PC-3 (cell line): Measurements from ENCODE around the gene EIF4G1. TPM values are rescaled to one million over a fixed set of nuclear protein-coding genes. Genes with fewer than 3 reads are reported as not detected.

Experiments used
- ATAC-seq: fragments of 200-7000 bp; cut with Tn5 transposase; 2 replicates; pipeline ENCODE4 v1.9.1; 2020; ENCODE audit warnings: mild to moderate bottlenecking, moderate library complexity
- BruUV-seq: library from RNA; stranded (reverse); fragments of 400-500 nt; replicated peaks from 2 replicates; lab custom pipeline; 2021; lab: Mats Ljungman, UMichigan
- CTCF ChIA-PET: fragments of 300-600 bp; sonication (Branson Sonifier 250); formaldehyde crosslinking; loops from one replicate; lab custom pipeline; 2022; ENCODE audit warnings: antibody characterized with exemption; lab: Charles Lee
- POLR2A ChIA-PET: fragments of 300-600 bp; sonication (Branson Sonifier 250); formaldehyde crosslinking; loops from one replicate; lab custom pipeline; 2022; ENCODE audit warnings: antibody characterized with exemption; ENCODE audit not compliant: unreplicated experiment; lab: Charles Lee
- DNase-seq: peaks from one replicate; pipeline ENCODE4 v3.0.0-alpha.2; 2015
- H2AFZ ChIP-seq: fragments of 300-600 bp; sonication (generic); 2 replicates; pipeline ENCODE4 v1.6.0; 2016; ENCODE audit warnings: antibody characterized with exemption, low read length
- H3F3A ChIP-seq: fragments of 300-600 bp; sonication (generic); one replicate; pipeline ENCODE4 v1.6.0; 2017; ENCODE audit warnings: antibody characterized with exemption, low read length, control low read depth, mild to moderate bottlenecking; ENCODE audit not compliant: unreplicated experiment
- H3K27ac ChIP-seq: fragments of 300-600 bp; sonication (generic); 2 replicates; pipeline ENCODE4 v1.5.1; 2016; ENCODE audit warnings: mild to moderate bottlenecking, low read length
- H3K27me3 ChIP-seq: fragments of 300-600 bp; sonication (generic); 2 replicates; pipeline ENCODE4 v1.6.1; 2016; ENCODE audit warnings: low read length, mixed read lengths
- H3K36me3 ChIP-seq: fragments of 300-600 bp; sonication (generic); 2 replicates; pipeline ENCODE4 v1.6.1; 2016; ENCODE audit warnings: low read depth, mixed run types, low read length, mixed read lengths
- H3K4me1 ChIP-seq: fragments of 300-600 bp; sonication (generic); 2 replicates; pipeline ENCODE4 v1.5.1; 2016; ENCODE audit warnings: low read length; ENCODE audit not compliant: insufficient read depth
- H3K4me2 ChIP-seq: fragments of 300-600 bp; sonication (generic); 2 replicates; pipeline ENCODE4 v1.6.0; 2016; ENCODE audit warnings: low read length
- H3K4me3 ChIP-seq: fragments of 300-600 bp; sonication (generic); 2 replicates; pipeline ENCODE4 v1.5.1; 2016; ENCODE audit warnings: mild to moderate bottlenecking, low read length, mixed read lengths
- H3K79me2 ChIP-seq: fragments of 300-600 bp; sonication (generic); 2 replicates; pipeline ENCODE4 v1.6.1; 2017; ENCODE audit warnings: low read length, mixed read lengths
- H3K9ac ChIP-seq: fragments of 300-600 bp; sonication (generic); 2 replicates; pipeline ENCODE4 v1.6.0; 2016; ENCODE audit warnings: mild to moderate bottlenecking, low read length
- H3K9me2 ChIP-seq: fragments of 300-600 bp; sonication (generic); replicated peaks from 2 replicates; pipeline ENCODE4 v1.6.1; 2016; ENCODE audit warnings: mixed run types, low read length, mixed read lengths
- H3K9me3 ChIP-seq: fragments of 300-600 bp; sonication (generic); 2 replicates; pipeline ENCODE4 v1.6.1; 2016; ENCODE audit warnings: low read length, mixed read lengths
- H4K20me1 ChIP-seq: fragments of 300-600 bp; sonication (generic); 2 replicates; pipeline ENCODE4 v1.6.1; 2016; ENCODE audit warnings: low read length, mixed read lengths
- EZH2 ChIP-seq: fragments of 300-600 bp; sonication (generic); IDR thresholded peaks from one replicate; pipeline ENCODE4 v1.6.1; 2017; ENCODE audit warnings: antibody characterized with exemption, mild to moderate bottlenecking, low read length; ENCODE audit not compliant: unreplicated experiment
- EZH2phosphoT487 ChIP-seq: fragments of 300-600 bp; sonication (generic); IDR thresholded peaks from 2 replicates; pipeline ENCODE4 v1.6.1; 2018; ENCODE audit warnings: mild to moderate bottlenecking, antibody characterized with exemption, low read length, borderline replicate concordance
- intact Hi-C: fragments of 100-400 bp; cut with micrococcal nuclease; formaldehyde crosslinking; loops from 2 replicates; pipeline ENCODE4 v1.9.0; 2023
- total RNA-seq: library from RNA; depleted of rRNA; stranded (reverse); fragments of >200 nt; gene quantifications from 2 replicates; pipeline ENCODE4 v1.2.3, GENCODE V29; 2014
- TF ChIP-seq, protein P1 (sequence below): fragments of 300-600 bp; sonication (generic); conservative IDR thresholded peaks from 2 replicates; pipeline ENCODE4 v1.5.1; 2017; ENCODE audit warnings: antibody characterized with exemption, low read depth, mild to moderate bottlenecking, low read length

The EIF4G1 gene
- total RNA-seq, 1 experiment from 2014 or later = 463 TPM

DNA sequence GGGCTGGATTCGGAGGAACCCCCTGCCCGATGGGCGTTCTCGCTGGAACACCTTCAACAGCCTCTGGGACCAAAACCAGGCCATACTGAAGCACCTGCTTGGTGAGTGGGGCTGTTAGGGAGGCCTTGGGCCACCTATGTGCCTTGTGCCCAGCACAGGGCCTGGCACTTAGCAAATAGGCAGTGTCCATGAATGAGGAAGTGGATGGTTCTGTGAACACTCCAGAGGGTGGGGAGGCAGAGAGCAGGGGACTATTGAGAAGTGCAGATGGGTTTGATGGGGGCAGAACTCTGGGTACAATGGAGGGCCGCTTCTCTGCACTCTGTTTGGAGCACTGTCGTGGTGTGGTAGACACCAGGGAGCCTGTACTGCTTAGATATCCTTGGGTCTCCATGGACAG is 37.0 kb upstream of the EIF4G1 start:
- ChIA-PET CTCF (no interaction called here), POLR2A (no interaction called here)
- intact Hi-C loops = no loop called here
- BruUV-seq = no TSS peak
- no peaks in the 10 kb centered on the region for H3K79me2 ChIP-seq
- ATAC-seq = no peak
- H3K9ac ChIP-seq = no peak overlapping the region
- H3K36me3 ChIP-seq = no peaks in the 10 kb centered on the region
- no peak overlapping the region for H3K4me2 ChIP-seq
- DNase-seq = no peak
- no peaks in the 10 kb centered on the region for H4K20me1 ChIP-seq
- H3K27me3 ChIP-seq = peaks cover 9% of the 10 kb centered on the region; the same call in 1 of the 2 replicates
- no peaks in the 10 kb centered on the region for H3K9me3 ChIP-seq
- no peak overlapping the region for H3K27ac ChIP-seq
- no peaks in the 10 kb centered on the region for H3F3A ChIP-seq
- TF ChIP-seq EZH2 (no peak), EZH2phosphoT487 (no peak)
- TF ChIP-seq, protein P1, sequence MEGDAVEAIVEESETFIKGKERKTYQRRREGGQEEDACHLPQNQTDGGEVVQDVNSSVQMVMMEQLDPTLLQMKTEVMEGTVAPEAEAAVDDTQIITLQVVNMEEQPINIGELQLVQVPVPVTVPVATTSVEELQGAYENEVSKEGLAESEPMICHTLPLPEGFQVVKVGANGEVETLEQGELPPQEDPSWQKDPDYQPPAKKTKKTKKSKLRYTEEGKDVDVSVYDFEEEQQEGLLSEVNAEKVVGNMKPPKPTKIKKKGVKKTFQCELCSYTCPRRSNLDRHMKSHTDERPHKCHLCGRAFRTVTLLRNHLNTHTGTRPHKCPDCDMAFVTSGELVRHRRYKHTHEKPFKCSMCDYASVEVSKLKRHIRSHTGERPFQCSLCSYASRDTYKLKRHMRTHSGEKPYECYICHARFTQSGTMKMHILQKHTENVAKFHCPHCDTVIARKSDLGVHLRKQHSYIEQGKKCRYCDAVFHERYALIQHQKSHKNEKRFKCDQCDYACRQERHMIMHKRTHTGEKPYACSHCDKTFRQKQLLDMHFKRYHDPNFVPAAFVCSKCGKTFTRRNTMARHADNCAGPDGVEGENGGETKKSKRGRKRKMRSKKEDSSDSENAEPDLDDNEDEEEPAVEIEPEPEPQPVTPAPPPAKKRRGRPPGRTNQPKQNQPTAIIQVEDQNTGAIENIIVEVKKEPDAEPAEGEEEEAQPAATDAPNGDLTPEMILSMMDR = no peak
- H3K4me1 ChIP-seq = no peaks in the 10 kb centered on the region
- no peaks in the 10 kb centered on the region for H3K9me2 ChIP-seq
- H2AFZ ChIP-seq = no peak overlapping the region
- H3K4me3 ChIP-seq = no peak overlapping the region

DNA sequence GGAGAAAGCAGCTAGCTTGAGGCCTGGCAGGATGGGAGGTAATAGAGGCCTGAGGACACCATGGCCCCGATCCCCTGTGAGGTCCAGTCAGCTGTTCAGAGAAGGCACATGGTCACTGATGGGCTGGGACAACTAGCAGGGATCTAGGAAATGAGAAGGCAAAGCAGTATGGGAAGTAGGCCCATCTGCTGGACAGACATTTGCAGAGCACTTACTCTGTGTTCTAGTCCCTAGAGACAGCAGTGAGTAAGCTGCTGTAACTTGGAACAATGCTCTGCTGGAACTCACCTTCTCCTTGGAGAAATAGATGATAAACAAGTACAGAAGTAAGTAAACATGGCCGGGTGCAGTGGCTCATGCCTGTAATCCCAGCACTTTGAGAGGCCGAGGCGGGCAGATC is 31.5 kb upstream of the EIF4G1 start:
- Histone ChIP-seq H3K27ac (no peak overlapping the region), H3K9ac (no peak overlapping the region), H3K36me3 (no peaks in the 10 kb centered on the region), H3K4me1 (no peaks in the 10 kb centered on the region), H3K79me2 (no peaks in the 10 kb centered on the region), H3K9me3 (no peaks in the 10 kb centered on the region), H3K27me3 (no peaks in the 10 kb centered on the region), H3F3A (no peaks in the 10 kb centered on the region), H4K20me1 (no peaks in the 10 kb centered on the region), H3K4me3 (no peak overlapping the region), H2AFZ (no peak overlapping the region), H3K9me2 (no peaks in the 10 kb centered on the region), H3K4me2 (no peak overlapping the region)
- TF ChIP-seq EZH2 (no peak), EZH2phosphoT487 (no peak)
- TF ChIP-seq, protein P1 = no peak
- intact Hi-C loops = loop anchor here (10.0 kb wide), 1 partner anchor 238 kb away; no protein-coding TSS in a partner anchor
- CTCF ChIA-PET = no interaction called here
- no TSS peak for BruUV-seq
- POLR2A ChIA-PET = no interaction called here
- ATAC-seq = no peak
- no peak for DNase-seq

DNA sequence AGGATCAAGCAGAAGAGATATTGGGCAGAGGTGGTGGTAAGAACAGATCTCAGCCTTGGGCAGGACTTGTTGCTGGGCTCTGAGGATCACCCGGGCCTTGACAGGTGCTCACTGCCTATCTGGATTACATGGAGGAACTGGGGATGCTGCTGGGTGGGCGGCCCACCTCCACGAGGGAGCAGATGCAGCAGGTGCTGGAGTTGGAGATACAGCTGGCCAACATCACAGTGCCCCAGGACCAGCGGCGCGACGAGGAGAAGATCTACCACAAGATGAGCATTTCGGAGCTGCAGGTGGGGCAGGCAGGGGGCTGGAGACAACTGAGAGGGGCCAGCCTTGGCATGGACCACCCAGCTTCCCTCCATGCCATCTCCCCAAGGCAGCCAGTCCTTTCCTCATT is 30.7 kb upstream of the EIF4G1 start:
- Histone ChIP-seq H3K9me2 (no peaks in the 10 kb centered on the region), H3K9me3 (no peaks in the 10 kb centered on the region), H3K4me1 (no peaks in the 10 kb centered on the region), H3K4me2 (no peak overlapping the region), H3K27me3 (no peaks in the 10 kb centered on the region), H3K4me3 (no peak overlapping the region), H4K20me1 (no peaks in the 10 kb centered on the region), H3K36me3 (no peaks in the 10 kb centered on the region), H3K79me2 (no peaks in the 10 kb centered on the region), H3F3A (no peaks in the 10 kb centered on the region), H2AFZ (no peak overlapping the region), H3K27ac (no peak overlapping the region), H3K9ac (no peak overlapping the region)
- ChIA-PET CTCF (no interaction called here), POLR2A (no interaction called here)
- TF ChIP-seq EZH2phosphoT487 = no peak
- TF ChIP-seq, protein P1 = no peak
- TF ChIP-seq EZH2 = no peak
- intact Hi-C loops = loop anchor here (1.0 to 10.0 kb wide), 2 partner anchors 56 to 239 kb away; no protein-coding TSS in a partner anchor
- no TSS peak for BruUV-seq
- ATAC-seq (no peak), DNase-seq (no peak)
